BLaER1 (cell line): ENCODE data around the gene NDUFS7.

Source experiments
- H3K27ac ChIP-seq: shearing (Covaris generic); formaldehyde crosslinking; 2 replicates; pipeline ENCODE4 v1.8.1; 2022
- H3K27me3 ChIP-seq: shearing (Covaris generic); formaldehyde crosslinking; 2 replicates; pipeline ENCODE4 v1.8.1; 2022
- H3K36me3 ChIP-seq: shearing (Covaris generic); formaldehyde crosslinking; 2 replicates; pipeline ENCODE4 v1.8.1; 2022
- H3K4me1 ChIP-seq: shearing (Covaris generic); formaldehyde crosslinking; 2 replicates; pipeline ENCODE4 v1.8.1; 2022
- H3K4me2 ChIP-seq: shearing (Covaris generic); formaldehyde crosslinking; 2 replicates; pipeline ENCODE4 v1.8.1; 2022
- H3K4me3 ChIP-seq: shearing (Covaris generic); formaldehyde crosslinking; 2 replicates; pipeline ENCODE4 v1.8.1; 2022
- H3K9ac ChIP-seq: shearing (Covaris generic); formaldehyde crosslinking; 2 replicates; pipeline ENCODE4 v1.8.1; 2022
- H3K9me3 ChIP-seq: shearing (Covaris generic); formaldehyde crosslinking; 2 replicates; pipeline ENCODE4 v1.8.1; 2022
- H4K20me1 ChIP-seq: shearing (Covaris generic); formaldehyde crosslinking; 2 replicates; pipeline ENCODE4 v1.8.1; 2022
- Cebpa-rat ChIP-seq: shearing (Covaris generic); IDR thresholded peaks from 2 replicates; pipeline ENCODE4 v1.8.1; 2022

NDUFS7 gene

DNA sequence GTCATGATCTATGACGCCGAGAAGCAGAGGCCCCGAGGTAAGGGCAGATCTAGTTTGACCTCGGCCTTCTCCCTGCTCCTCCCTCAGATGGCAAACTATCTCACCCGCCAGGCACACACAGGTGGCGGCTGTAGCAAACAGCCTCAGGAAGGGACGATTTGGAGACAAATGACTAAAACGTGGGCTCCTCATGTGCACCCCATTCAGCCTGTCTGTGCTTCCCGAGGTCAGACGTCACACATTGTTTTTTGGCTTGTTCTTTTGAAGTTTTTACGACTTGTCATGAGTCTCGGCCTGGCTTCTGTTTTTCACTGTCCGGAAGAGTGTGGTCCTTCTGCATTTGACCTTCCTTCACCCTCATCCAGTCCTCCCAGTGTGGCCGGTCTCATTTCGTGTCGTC lies 38.7 kb downstream of the NDUFS7 start:
- Histone ChIP-seq H3K27me3 (no peaks in the 10 kb centered on the region), H3K9ac (peak overlapping the region; percentile 35; the same call in 1 of the 2 replicates), H3K4me2 (peak overlapping the region; percentile 83; the same call in 1 of the 2 replicates), H3K4me3 (no peak overlapping the region), H3K27ac (no peak overlapping the region), H4K20me1 (peaks cover 100% of the 10 kb centered on the region), H3K4me1 (peaks cover 62% of the 10 kb centered on the region), H3K36me3 (peaks cover 84% of the 10 kb centered on the region), H3K9me3 (no peaks in the 10 kb centered on the region)
- no peak for TF ChIP-seq Cebpa-rat

DNA sequence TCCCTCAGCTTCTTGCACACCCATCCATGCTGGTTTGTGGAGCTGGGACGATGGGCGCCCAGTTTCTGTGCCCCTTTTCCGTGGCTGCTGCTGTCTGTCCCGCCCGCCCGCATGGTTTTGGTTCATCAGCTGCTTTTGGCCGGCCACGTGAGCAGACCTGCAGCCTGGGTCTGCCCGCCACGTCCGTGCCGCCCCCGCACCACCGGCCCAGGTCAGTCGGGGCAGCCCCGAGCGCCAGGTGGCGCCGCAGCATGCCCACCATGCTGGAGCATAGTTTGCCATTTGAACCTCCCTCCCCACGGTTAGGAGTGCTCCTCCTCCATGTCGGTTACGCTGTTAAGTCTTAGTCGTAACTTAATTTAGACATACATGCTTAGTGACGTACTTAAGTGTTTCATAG lies 39.2 kb downstream of the NDUFS7 start:
- peaks cover 100% of the 10 kb centered on the region for H4K20me1 ChIP-seq

DNA sequence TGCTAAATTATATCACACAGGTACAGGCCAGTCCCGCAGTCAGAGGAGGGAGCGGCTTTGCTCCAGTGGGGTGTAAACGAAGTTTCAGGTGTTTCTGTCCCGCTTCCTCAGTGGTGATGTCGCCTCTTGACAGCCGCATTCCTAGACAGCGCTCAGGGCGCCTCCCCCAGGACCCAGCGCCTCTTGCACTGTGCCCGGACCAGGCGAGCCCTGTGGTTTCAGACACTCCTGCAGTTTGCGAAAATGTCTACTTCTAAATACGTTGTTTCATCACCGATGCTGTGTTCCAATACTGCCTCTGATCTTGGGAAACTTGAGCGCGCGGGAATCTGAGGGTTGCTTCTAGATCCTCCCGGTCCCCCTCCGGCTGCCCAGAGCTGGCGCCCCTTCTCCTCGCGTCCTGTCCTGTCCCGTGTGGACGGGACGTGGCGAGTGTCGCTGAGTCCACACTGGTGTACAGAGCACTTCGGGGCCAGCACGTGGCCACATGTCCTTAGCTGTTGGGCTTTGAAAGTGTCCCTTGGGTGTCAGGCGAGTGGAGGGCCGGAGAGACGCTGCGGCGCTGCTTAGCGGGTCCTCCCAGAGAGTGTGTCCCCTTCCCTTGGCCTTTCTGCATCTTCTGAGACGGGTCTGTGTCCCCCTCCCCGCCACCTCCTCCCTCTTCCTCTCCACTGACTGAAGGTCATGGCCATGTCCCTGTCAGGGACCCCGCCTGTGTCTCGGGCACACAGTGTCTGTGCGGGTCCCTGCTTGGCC lies 39.9 kb downstream of the NDUFS7 start:
- Histone ChIP-seq H3K27ac (peak overlapping the region; percentile 41; the same call in 1 of the 2 replicates), H3K36me3 (peaks cover 77% of the 10 kb centered on the region), H3K4me1 (peaks cover 74% of the 10 kb centered on the region), H3K4me3 (no peak overlapping the region), H3K4me2 (peak overlapping the region; percentile 83), H3K9ac (peak overlapping the region; percentile 48; the same call in 1 of the 2 replicates), H3K9me3 (no peaks in the 10 kb centered on the region), H4K20me1 (peaks cover 100% of the 10 kb centered on the region), H3K27me3 (no peaks in the 10 kb centered on the region)
- TF ChIP-seq Cebpa-rat: no peak

More for the DNA sequence above, 39.2 kb downstream of the NDUFS7 start:
- Histone ChIP-seq H3K27me3 (no peaks in the 10 kb centered on the region), H3K4me1 (peaks cover 68% of the 10 kb centered on the region), H3K27ac (no peak overlapping the region), H3K9me3 (no peaks in the 10 kb centered on the region), H3K36me3 (peaks cover 78% of the 10 kb centered on the region), H3K4me2 (peak overlapping the region; percentile 83), H3K9ac (peak overlapping the region; percentile 48; the same call in 1 of the 2 replicates), H3K4me3 (no peak overlapping the region)
- TF ChIP-seq Cebpa-rat: no peak

DNA sequence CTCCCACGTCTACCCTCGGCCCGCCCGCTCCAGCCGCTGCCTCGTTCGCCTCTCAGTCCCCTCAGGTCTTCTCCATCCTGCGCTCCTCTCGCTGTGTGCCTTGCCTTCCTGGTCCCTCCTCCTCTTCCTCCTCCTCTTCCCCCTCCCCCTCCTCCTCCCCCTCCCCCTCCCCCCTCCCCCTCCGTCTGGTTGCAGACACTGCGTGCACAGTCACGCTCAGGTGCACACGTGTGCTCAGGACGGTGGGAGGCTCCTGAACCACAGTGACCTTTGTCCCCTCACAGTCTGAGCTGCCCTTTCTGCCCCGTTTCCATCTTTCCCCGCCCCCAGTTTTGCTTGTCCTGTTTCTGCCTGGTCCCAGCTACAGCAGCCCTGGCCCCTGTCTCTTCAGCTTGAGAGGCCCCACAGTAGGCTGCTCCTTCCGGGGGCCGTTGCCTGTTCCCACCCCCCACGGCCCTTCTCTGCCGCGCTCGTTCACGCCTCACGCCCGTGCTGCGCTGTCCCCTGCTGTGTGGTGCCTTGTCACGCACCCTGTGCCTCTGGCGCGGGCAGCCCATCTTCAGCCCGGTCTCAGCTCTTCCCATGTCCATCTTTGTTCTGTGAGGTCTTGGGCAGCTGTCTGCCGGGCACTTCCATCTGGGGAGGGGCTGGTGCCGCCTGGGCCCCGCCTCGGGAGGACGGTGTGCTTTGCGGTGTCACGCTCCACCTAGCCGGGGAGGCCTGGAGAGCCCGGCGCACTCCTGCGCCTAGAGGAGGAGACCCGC lies 40.7 kb downstream of the NDUFS7 start:
- Histone ChIP-seq H3K36me3 (peaks cover 77% of the 10 kb centered on the region), H3K4me3 (no peak overlapping the region), H4K20me1 (peaks cover 100% of the 10 kb centered on the region), H3K27ac (peak overlapping the region; percentile 41; the same call in 1 of the 2 replicates), H3K4me1 (peaks cover 82% of the 10 kb centered on the region), H3K4me2 (peak overlapping the region; percentile 94), H3K27me3 (no peaks in the 10 kb centered on the region), H3K9ac (peak overlapping the region; percentile 48; the same call in 1 of the 2 replicates), H3K9me3 (no peaks in the 10 kb centered on the region)
- no peak for TF ChIP-seq Cebpa-rat

DNA sequence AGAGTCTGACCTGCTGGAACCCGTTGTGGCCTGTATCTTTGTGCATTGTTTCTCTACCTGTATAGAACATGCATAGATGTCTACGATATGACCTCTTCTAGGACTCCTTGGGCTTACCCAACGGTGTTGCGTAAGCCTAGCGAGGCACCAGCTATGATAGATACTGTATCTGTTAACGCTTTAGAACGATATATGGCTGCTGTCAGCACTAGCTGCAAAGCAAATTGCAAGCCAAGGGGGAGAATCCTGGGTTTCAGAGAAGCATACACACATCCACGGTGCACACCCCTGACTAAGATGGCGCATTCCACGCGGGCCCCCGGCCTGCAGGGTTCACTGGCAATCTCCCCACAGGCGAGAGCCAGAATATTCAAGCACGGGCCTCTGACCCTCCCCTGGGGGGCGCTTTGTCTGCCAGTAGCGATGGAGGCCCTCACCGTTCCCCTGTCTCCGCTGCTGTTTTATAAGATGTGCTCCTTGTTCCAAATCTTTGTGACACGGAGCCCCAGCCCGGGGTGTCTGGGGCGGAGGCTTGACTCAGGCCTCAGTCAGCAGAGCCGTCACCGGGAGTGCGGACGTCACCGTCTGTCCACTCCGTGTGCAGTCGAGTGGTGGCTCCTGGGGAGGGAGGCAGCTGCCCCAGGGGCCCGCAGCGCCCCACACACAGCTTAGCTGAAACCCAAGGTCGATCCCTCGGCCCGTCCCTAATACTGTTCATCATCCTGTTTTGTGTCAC lies 41.6 kb downstream of the NDUFS7 start:
- Histone ChIP-seq H4K20me1 (peaks cover 100% of the 10 kb centered on the region), H3K27me3 (no peaks in the 10 kb centered on the region), H3K27ac (no peak overlapping the region), H3K4me3 (no peak overlapping the region), H3K36me3 (peaks cover 78% of the 10 kb centered on the region), H3K9ac (peak overlapping the region; percentile 63), H3K4me2 (peak overlapping the region; percentile 94), H3K4me1 (peaks cover 89% of the 10 kb centered on the region), H3K9me3 (no peaks in the 10 kb centered on the region)
- peak; percentile 79 for TF ChIP-seq Cebpa-rat

DNA sequence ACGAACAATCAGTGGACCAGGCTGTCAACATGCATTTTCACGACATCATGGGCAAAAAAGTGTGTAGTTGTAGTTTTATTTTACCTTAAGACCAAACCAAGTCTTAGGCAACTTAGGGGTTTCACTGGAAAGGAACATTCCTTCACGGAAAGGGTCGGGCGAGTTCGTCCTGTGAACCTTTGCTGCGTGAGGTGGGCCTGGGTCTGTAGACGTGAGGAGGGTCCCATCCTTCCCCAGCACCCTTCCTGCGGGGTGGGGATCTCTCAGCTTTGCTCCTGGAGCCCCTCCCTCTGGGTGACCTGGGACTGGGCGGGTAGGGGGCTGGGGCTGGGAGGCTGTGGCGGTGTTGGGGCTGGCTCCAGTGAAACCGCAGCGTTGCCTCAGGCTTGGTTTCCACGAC lies 42.2 kb downstream of the NDUFS7 start:
- peak overlapping the region; percentile 47; the same call in 1 of the 2 replicates for H3K27ac ChIP-seq
- peak overlapping the region; percentile 63 for H3K9ac ChIP-seq
- peaks cover 78% of the 10 kb centered on the region for H3K36me3 ChIP-seq
- no peak overlapping the region for H3K4me3 ChIP-seq
- TF ChIP-seq Cebpa-rat: no peak
- H4K20me1 ChIP-seq: peaks cover 99% of the 10 kb centered on the region
- H3K4me2 ChIP-seq: peak overlapping the region; percentile 94
- H3K9me3 ChIP-seq: no peaks in the 10 kb centered on the region
- H3K4me1 ChIP-seq: peaks cover 89% of the 10 kb centered on the region
- H3K27me3 ChIP-seq: no peaks in the 10 kb centered on the region

DNA sequence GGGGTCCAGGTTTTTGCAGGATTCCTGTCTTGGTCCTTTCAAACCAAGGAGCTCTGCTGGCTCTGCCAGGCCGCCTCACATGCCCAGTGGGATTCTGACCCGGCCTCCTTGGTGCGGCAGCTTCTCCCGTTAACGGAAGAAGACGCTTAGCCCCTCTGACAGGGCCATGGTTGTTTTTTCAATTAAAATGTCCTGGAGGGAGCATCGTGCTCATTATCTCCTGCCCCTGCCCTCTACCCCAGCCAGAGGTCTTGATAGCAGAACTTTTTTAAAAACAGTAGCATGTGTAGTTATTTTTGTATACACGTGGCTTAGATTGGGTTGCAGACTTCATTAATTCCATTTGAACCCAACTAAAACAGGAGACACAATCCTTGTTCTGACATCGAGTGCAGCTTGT lies 43.0 kb downstream of the NDUFS7 start:
- Histone ChIP-seq H3K27ac (peak overlapping the region; percentile 58), H4K20me1 (peaks cover 99% of the 10 kb centered on the region), H3K36me3 (peaks cover 78% of the 10 kb centered on the region), H3K4me2 (peak overlapping the region; percentile 94), H3K4me3 (no peak overlapping the region), H3K27me3 (no peaks in the 10 kb centered on the region), H3K4me1 (peaks cover 82% of the 10 kb centered on the region), H3K9me3 (no peaks in the 10 kb centered on the region), H3K9ac (peak overlapping the region; percentile 63; the same call in 1 of the 2 replicates)
- no peak for TF ChIP-seq Cebpa-rat

DNA sequence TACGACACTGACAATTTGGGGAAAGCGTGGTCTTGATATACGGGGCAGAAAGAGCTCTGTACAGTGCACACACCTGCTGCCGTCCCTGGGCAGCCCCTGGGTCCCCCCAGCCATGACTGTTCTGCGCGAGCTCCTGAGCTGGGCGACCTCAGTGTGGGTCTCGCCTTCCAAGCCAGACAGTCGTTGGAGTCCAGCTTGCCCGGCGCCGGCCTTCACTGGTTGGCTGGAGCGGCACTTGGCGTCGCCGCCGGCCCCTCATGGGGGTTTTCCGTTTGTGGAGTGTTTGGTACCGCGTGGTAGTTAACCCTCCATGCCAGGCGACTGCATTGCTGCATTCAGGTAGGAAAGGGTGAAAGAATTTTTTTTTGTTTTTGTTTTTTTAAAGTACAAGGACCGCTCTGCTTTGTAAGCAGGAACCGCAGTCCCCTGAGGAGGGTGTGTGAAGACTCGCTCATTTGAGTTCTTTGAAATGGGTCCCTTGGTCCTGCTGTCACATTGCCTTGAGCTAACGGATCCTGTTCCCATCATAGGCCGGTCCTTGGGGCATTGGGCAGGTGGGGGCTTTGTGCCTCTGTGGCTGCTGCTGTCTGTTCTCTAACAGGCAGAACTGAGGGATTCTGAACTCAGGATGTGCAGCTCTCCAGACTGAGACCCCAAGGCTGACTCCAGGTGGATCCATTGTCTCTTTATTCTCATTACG lies 43.7 kb downstream of the NDUFS7 start:
- Histone ChIP-seq H3K4me2 (peak overlapping the region; percentile 94), H4K20me1 (peaks cover 99% of the 10 kb centered on the region), H3K4me3 (peak overlapping the region; percentile 43; the same call in 1 of the 2 replicates), H3K9ac (peak overlapping the region; percentile 63; the same call in 1 of the 2 replicates), H3K9me3 (no peaks in the 10 kb centered on the region), H3K27ac (peak overlapping the region; percentile 58), H3K36me3 (peaks cover 78% of the 10 kb centered on the region), H3K4me1 (peaks cover 76% of the 10 kb centered on the region), H3K27me3 (no peaks in the 10 kb centered on the region)
- no peak for TF ChIP-seq Cebpa-rat
